ENCODE results near the gene RYR2.

DNA sequence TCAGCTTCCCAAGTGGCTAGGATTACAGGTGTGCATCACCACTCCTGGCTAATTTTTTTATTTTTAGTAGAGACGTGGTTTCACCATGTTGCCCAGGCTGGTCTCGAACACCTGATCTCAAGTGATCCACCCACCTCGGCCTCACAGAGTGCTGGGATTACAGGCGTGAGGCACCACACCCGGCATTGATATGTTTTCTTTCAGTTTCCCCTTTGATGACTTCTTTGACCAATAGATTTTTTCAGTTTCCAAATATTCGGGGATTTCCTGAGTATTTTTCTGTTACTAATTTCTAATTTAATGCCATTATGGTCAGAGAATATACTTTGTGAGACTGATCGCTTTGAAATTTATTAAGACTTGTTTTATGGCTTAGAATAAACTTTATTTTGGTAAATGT, 406.1 kb downstream of the RYR2 start:
- TF ChIP-seq, protein P1, sequence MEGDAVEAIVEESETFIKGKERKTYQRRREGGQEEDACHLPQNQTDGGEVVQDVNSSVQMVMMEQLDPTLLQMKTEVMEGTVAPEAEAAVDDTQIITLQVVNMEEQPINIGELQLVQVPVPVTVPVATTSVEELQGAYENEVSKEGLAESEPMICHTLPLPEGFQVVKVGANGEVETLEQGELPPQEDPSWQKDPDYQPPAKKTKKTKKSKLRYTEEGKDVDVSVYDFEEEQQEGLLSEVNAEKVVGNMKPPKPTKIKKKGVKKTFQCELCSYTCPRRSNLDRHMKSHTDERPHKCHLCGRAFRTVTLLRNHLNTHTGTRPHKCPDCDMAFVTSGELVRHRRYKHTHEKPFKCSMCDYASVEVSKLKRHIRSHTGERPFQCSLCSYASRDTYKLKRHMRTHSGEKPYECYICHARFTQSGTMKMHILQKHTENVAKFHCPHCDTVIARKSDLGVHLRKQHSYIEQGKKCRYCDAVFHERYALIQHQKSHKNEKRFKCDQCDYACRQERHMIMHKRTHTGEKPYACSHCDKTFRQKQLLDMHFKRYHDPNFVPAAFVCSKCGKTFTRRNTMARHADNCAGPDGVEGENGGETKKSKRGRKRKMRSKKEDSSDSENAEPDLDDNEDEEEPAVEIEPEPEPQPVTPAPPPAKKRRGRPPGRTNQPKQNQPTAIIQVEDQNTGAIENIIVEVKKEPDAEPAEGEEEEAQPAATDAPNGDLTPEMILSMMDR (IDR thresholded peaks at IDR 0.05) = no peak
- TF ChIP-seq POLR2A (IDR thresholded peaks at IDR 0.05) = no peak
